Colonic mucosa (tissue), 4 donors: ENCODE results near the gene C12orf75. TPM values are rescaled to one million over a fixed set of nuclear protein-coding genes. Genes with fewer than 3 reads are reported as not detected.

Source experiments
- DNase-seq: peaks from one replicate; pipeline ENCODE4 v3.0.0-alpha.2; 2020
- H3K27ac ChIP-seq: fragments of 200-600 bp; one replicate; pipeline ENCODE4 v1.8.0; 2021
- H3K27me3 ChIP-seq: fragments of 200-600 bp; one replicate; pipeline ENCODE4 v1.8.0; 2021
- H3K36me3 ChIP-seq: fragments of 200-600 bp; one replicate; pipeline ENCODE4 v1.8.0; 2021
- H3K4me1 ChIP-seq: fragments of 200-600 bp; one replicate; pipeline ENCODE4 v1.8.0; 2021; ENCODE audit warnings: mild to moderate bottlenecking
- H3K4me3 ChIP-seq: fragments of 200-600 bp; one replicate; pipeline ENCODE4 v1.8.0; 2021
- H3K9ac ChIP-seq, 2 donors: one replicate each; pipeline ENCODE4 v1.7.0; 2013; ENCODE audit warnings: control low read depth in 2 of 2, low read depth in 2 of 2, low read length in 2 of 2
- H3K9me3 ChIP-seq: fragments of 200-600 bp; one replicate; pipeline ENCODE4 v1.8.0; 2021
- intact Hi-C: fragments of 100-400 bp; cut with DNase I; formaldehyde crosslinking; loops from one replicate; pipeline ENCODE4 v1.14.1; 2022
- total RNA-seq, 2 donors: library from RNA; stranded (reverse); fragmentation: NEBNext Ultra II Directional in 1 of 2; extraction: Animal tissue kit (Norgen Biotek cat#: 25700) in 1 of 2; gene quantifications; one replicate each; pipeline ENCODE4 v1.2.1, GENCODE V29; 2021
- TF ChIP-seq, protein P1 (sequence below): fragments of 200-600 bp; IDR thresholded peaks from one replicate; pipeline ENCODE4 v1.8.0; 2022; ENCODE audit warnings: antibody characterized with exemption, mild to moderate bottlenecking
- donor health status: healthy.
- donor health status: DM: no; HTN: no; CAD: no.
- donor health status: DM: no; HTN: no; CAD: no.

The C12orf75 gene
- total RNA-seq, 2 donors from 2014 or later: 77.9 to 109 TPM

DNA sequence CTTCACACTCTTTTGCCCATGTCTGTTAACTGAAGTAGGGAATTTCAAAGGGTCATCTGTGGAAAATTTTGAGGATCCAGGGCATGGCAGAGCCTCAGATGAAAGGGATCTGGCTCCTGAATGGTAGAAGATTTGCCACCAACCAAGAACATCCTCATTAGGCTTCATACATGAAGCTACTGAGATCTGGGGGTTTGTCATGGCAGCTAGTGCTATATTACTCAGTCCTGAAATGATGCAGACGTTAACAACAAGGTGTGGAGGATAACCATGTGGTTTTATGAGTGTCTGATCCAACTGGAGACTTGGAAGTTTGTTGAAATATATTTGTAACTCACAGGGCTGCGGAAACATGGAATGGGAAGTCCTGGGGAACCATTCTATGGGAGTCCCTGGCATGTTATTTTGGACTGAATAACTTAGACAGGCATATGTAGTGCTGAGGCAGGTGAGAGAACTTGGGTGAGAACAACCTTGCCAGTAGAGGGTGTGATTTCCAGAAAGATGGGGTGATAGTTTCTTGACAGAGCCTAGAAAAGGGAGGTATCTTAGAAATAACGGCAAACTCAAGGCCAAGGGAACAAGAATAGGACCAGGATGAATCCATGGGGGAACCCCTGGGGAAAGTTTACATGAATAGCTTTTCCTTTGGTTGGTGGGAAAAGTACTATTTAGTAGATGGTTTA lies 42.0 kb upstream of the C12orf75 start:
- Histone ChIP-seq H3K4me1 (no peaks in the 10 kb centered on the region), H3K4me3 (no peak overlapping the region), H3K27me3 (no peaks in the 10 kb centered on the region), H3K36me3 (no peaks in the 10 kb centered on the region), H3K9me3 (no peaks in the 10 kb centered on the region), H3K27ac (no peak overlapping the region), H3K9ac (no peak overlapping the region)
- TF ChIP-seq, protein P1, sequence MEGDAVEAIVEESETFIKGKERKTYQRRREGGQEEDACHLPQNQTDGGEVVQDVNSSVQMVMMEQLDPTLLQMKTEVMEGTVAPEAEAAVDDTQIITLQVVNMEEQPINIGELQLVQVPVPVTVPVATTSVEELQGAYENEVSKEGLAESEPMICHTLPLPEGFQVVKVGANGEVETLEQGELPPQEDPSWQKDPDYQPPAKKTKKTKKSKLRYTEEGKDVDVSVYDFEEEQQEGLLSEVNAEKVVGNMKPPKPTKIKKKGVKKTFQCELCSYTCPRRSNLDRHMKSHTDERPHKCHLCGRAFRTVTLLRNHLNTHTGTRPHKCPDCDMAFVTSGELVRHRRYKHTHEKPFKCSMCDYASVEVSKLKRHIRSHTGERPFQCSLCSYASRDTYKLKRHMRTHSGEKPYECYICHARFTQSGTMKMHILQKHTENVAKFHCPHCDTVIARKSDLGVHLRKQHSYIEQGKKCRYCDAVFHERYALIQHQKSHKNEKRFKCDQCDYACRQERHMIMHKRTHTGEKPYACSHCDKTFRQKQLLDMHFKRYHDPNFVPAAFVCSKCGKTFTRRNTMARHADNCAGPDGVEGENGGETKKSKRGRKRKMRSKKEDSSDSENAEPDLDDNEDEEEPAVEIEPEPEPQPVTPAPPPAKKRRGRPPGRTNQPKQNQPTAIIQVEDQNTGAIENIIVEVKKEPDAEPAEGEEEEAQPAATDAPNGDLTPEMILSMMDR: no peak
- DNase-seq: no peak
- intact Hi-C loops: no loop called here

DNA sequence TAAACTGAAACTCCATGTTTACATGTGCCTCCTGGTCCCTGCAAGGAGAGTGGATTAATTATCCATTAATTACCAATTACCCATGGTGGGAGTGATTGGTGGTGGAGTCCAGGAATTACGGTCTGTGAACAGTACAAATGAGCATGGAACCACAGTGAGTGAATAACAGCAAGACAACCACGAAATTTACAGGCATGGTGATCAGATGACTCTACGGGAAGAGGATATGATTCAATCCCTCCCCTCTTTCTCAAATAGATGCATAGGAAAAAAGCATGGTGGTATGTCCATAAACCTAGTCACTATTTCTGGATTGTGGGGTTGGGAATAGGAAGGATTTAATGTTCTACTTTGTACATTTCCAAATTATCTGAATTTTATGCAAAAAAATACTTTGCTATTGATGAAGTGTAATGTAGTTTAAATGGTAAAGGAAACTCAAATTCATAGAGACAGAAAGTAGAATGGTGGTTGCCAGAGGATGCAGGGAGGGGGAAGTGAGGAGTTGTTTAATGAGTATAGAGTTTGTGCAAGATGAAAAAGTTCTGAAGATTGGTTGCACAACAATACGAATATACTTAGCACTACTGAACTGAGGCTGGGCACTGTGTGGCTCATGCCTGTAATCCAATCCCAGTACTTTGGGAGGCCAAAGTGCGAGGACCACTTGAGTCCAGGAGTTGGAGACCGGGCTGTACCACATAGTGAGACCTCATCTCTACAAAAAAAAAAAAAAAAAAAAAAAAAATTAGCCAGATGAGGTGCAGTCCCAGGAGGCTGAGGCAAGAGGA lies 41.2 kb upstream of the C12orf75 start:
- H3K27ac ChIP-seq: no peak overlapping the region
- H3K4me3 ChIP-seq: no peak overlapping the region
- no peak overlapping the region for H3K9ac ChIP-seq
- H3K4me1 ChIP-seq: no peaks in the 10 kb centered on the region
- no peaks in the 10 kb centered on the region for H3K27me3 ChIP-seq
- intact Hi-C loops: no loop called here
- no peaks in the 10 kb centered on the region for H3K9me3 ChIP-seq
- DNase-seq: no peak
- H3K36me3 ChIP-seq: no peaks in the 10 kb centered on the region
- TF ChIP-seq, protein P1: no peak

DNA sequence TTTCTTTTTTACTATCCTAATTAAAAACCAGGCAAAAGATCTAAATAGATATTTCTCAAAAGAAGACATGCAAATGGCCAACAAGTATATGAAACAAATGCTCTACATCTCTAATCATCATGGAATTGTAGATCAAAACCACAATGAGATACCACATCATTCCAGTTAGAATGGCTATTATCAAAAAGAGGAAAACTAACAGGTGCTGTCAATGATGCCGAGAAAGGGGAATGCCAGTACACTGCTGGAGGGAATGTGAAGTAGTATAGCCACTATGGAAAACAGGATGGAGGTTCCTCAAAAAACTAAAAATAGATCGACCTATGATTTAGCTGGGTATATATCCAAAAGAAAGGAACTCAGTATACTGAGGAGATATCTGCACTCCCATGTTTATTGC lies 39.0 kb upstream of the C12orf75 start:
- no peaks in the 10 kb centered on the region for H3K9me3 ChIP-seq
- no peak for DNase-seq
- H3K9ac ChIP-seq: no peak overlapping the region
- H3K27ac ChIP-seq: no peak overlapping the region
- intact Hi-C loops: no loop called here
- H3K4me3 ChIP-seq: no peak overlapping the region
- TF ChIP-seq, protein P1: no peak
- no peaks in the 10 kb centered on the region for H3K27me3 ChIP-seq
- H3K4me1 ChIP-seq: no peaks in the 10 kb centered on the region
- no peaks in the 10 kb centered on the region for H3K36me3 ChIP-seq

DNA sequence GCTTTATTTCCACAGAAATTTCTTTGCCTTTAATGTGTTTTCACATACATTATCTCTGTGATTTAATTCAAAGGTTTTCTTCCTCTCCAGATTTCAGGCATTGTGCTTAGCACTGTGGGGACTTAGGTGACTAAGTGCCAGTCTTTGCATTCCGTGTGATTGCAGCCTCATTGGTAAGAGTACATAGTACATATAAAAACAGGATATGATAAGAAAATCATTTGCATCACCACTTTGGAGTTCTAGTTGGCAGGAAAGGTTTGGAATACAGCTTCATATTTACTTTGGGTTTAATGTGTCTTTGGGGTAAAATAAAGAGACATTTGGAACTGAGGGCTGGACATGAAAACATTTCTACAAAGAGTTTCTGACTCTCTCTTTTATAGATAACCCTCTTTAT lies 37.8 kb upstream of the C12orf75 start:
- DNase-seq: no peak
- Histone ChIP-seq H3K9ac (no peak overlapping the region), H3K27me3 (no peaks in the 10 kb centered on the region), H3K36me3 (no peaks in the 10 kb centered on the region), H3K4me3 (no peak overlapping the region), H3K4me1 (no peaks in the 10 kb centered on the region), H3K27ac (no peak overlapping the region), H3K9me3 (no peaks in the 10 kb centered on the region)
- TF ChIP-seq, protein P1: no peak
- intact Hi-C loops: no loop called here

DNA sequence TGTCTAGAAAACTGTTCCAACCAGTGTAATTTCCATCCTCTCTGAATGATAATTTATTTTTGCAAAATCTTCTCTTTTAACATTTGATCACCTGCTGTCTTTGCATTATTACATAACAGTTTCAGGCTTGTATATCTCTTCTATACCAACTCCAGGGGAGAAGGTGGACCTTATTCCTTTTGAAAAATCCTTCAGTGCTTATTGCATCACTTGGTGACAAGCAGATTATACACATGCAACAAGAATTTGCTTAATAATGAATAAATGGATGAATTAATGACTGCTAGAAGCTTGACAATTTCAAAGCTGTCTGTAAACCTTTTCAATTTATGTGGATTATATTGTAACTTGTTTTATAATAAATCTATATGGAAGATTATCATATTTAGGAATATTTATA lies 37.3 kb upstream of the C12orf75 start:
- Histone ChIP-seq H3K27me3 (no peaks in the 10 kb centered on the region), H3K27ac (no peak overlapping the region), H3K4me1 (no peaks in the 10 kb centered on the region), H3K9me3 (no peaks in the 10 kb centered on the region), H3K4me3 (no peak overlapping the region), H3K9ac (no peak overlapping the region), H3K36me3 (no peaks in the 10 kb centered on the region)
- no peak for DNase-seq
- TF ChIP-seq, protein P1: no peak
- intact Hi-C loops: no loop called here
